Measurements from ENCODE around the gene COG2. TPM values are rescaled to one million over a fixed set of nuclear protein-coding genes. Genes with fewer than 3 reads are reported as not detected.

COG2 gene
- total and polyA plus RNA-seq, 2 of the 13 experiments (the other 11 are each of a cell fraction or from before 2014, with no cell fraction given): 16.8 to 36.3 TPM

GRCh38 chr1:230642263-230642959, at the start of gene COG2 (continued):
- peak; percentile 76; the same call in 1 of the 2 replicates for TF ChIP-seq ZNF678 (CRISPR knock-in tag; IDR thresholded peaks at IDR 0.05)
- TF ChIP-seq ZNF331 (CRISPR knock-in tag; IDR thresholded peaks at IDR 0.05): peak; percentile 84
- peak; percentile 80 for TF ChIP-seq RXRB (CRISPR knock-in tag; IDR thresholded peaks at IDR 0.05; ENCODE audit: borderline replicate concordance)
- no peak for TF ChIP-seq ATF1 (CRISPR knock-in tag; IDR thresholded peaks at IDR 0.05)
- TF ChIP-seq TCF7L2 (IDR thresholded peaks at IDR 0.05; ENCODE audit: low read depth, low read length): no peak
- peak; percentile 92 for TF ChIP-seq SALL2 (CRISPR knock-in tag; IDR thresholded peaks at IDR 0.05)
- TF ChIP-seq MTA3 (CRISPR knock-in tag; IDR thresholded peaks at IDR 0.05): no peak
- TF ChIP-seq ZFP1 (CRISPR knock-in tag; IDR thresholded peaks at IDR 0.05): peak; percentile 83; the same call in 1 of the 2 replicates
- TF ChIP-seq NCOA2 (CRISPR knock-in tag; IDR thresholded peaks at IDR 0.05): peak; percentile 31; the same call in 1 of the 2 replicates
- TF ChIP-seq ZNF569 (CRISPR knock-in tag; IDR thresholded peaks at IDR 0.05; ENCODE audit: borderline replicate concordance): 0 out of 2 replicates have a peak, but pooled peaks have one; percentile 36
- peak; percentile 68; the same call in 1 of the 2 replicates for TF ChIP-seq ZNF224 (CRISPR knock-in tag; IDR thresholded peaks at IDR 0.05)
- no peak for TF ChIP-seq ZBTB49 (CRISPR knock-in tag; IDR thresholded peaks at IDR 0.05; ENCODE audit: borderline replicate concordance)
- peak; percentile 84; the same call in 1 of the 2 replicates for TF ChIP-seq ZNF878 (CRISPR knock-in tag; IDR thresholded peaks at IDR 0.05)
- peak; percentile 91 for TF ChIP-seq ZBTB38 (CRISPR knock-in tag; IDR thresholded peaks at IDR 0.05)
- TF ChIP-seq TGIF2 (CRISPR knock-in tag; IDR thresholded peaks at IDR 0.05): no peak; the same call in none of the 2 replicates
- TF ChIP-seq, protein P1, sequence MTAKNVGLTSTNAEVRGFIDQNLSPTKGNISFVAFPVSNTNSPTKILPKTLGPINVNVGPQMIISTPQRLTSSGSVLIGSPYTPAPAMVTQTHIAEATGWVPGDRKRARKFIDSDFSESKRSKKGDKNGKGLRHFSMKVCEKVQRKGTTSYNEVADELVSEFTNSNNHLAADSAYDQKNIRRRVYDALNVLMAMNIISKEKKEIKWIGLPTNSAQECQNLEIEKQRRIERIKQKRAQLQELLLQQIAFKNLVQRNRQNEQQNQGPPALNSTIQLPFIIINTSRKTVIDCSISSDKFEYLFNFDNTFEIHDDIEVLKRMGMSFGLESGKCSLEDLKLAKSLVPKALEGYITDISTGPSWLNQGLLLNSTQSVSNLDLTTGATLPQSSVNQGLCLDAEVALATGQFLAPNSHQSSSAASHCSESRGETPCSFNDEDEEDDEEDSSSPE (CRISPR knock-in tag; IDR thresholded peaks at IDR 0.05): peak; percentile 80
- peak; percentile 67 to 88 for TF ChIP-seq POLR2A (IDR thresholded peaks at IDR 0.05; ENCODE audit: insufficient read depth in 1 of 2, low read depth in 2 of 2, low read length in 2 of 2)
- no peak for TF ChIP-seq SRF (IDR thresholded peaks at IDR 0.05; ENCODE audit: low read depth, low read length)
- TF ChIP-seq LRRFIP1 (CRISPR knock-in tag; conservative IDR thresholded peaks at IDR 0.05): no peak
- TF ChIP-seq ZNF382 (CRISPR knock-in tag; IDR thresholded peaks at IDR 0.05; ENCODE audit: borderline replicate concordance): no peak
- no peak for TF ChIP-seq ZMYM2 (CRISPR knock-in tag; IDR thresholded peaks at IDR 0.05)
- peak; percentile 80; the same call in 1 of the 2 replicates for TF ChIP-seq ESRRA (CRISPR knock-in tag; IDR thresholded peaks at IDR 0.05; ENCODE audit: low read depth)
- no peak for TF ChIP-seq IKZF1 (IDR thresholded peaks at IDR 0.05)
- TF ChIP-seq, protein P2, sequence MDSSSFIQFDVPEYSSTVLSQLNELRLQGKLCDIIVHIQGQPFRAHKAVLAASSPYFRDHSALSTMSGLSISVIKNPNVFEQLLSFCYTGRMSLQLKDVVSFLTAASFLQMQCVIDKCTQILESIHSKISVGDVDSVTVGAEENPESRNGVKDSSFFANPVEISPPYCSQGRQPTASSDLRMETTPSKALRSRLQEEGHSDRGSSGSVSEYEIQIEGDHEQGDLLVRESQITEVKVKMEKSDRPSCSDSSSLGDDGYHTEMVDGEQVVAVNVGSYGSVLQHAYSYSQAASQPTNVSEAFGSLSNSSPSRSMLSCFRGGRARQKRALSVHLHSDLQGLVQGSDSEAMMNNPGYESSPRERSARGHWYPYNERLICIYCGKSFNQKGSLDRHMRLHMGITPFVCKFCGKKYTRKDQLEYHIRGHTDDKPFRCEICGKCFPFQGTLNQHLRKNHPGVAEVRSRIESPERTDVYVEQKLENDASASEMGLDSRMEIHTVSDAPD (CRISPR knock-in tag; IDR thresholded peaks at IDR 0.05): no peak
